GM18873 (cell line): ENCODE measurements around the gene SYNJ1.

Experiments used
- ATAC-seq: cut with Tn5 transposase; IDR thresholded peaks from one replicate; pipeline ENCODE4 v1.9.1; 2021; ENCODE audit warnings: mild to moderate bottlenecking, moderate library complexity, moderate number of reproducible peaks; ENCODE audit not compliant: unreplicated experiment, low FRiP score

SYNJ1 gene

DNA sequence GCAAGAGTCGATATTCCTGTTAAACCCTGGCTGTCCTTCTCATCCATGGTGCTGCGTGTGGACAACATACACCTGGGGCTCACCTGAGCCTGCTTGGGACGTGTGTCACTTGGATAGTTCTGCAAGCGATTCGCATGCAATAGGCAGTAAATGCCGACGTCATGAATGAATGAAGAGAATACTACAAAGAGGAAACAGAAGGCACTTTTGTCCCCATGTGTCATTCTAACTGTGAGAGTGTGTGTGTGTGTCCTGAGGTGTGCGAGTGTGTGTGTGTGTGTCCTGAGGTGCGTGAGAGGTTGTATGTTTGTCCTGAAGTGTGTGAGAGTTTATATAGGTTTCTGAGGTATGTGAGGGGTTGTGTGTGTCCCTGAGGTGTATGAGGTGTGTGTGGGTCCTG lies 141.8 kb downstream of the SYNJ1 start:
- ATAC-seq = no peak

DNA sequence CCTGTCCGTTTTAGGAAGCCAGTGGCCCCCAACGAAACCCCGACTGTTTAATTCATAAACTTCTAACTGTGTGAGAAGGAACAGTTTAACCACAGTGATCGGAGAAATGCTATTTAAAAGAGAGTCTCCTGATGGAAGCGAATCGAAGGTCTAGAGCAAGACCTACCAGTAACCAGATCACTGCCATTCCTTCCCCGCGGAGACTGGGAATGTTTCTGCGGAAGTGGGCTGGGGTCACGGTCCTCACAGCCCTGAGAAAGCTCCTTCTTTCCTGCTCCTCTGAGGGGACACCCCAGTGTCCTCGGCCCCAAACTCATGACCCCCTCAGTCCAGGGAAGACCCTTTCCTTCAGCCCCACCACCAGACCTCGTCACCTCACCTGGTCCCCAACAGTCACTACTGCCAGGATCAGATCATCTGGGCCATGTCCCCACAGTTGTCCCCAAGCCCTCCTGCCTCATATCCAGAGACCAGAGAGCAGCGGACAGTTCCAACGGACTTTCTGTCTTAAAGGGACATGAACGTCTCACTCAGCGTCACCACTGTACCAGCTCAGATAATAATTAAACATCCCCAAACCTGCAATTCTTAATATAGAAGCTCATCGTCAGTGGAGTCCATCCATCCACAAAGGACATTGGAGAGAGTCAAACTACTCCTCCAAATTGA lies 142.6 kb downstream of the SYNJ1 start, which contains the start of gene TCP10L:
TSS of gene TCP10L (minus strand) at position 482 of the 669 bp plus-strand sequence. CDS start 1,219 bp downstream, outside the sequence.
- ATAC-seq = no peak

DNA sequence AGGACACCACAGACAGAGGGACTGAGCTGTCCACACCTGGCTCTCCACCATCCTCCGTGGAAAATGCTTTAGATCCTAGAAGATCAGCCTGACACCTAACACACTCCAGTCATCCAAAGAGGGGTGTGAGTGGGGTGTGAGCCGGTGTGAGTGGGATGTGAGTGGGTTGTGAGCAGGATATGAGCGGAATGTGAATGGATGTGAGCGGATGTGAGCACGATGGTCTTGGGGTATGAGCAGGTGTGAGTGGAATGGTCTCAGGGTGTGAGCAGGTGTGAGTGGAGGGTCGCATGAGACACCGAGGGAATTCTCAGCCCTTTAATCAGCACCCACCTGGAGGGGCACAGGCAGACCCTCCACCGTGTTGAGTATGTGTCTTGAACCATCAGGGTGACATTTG lies 143.3 kb downstream of the SYNJ1 start:
- no peak for ATAC-seq

DNA sequence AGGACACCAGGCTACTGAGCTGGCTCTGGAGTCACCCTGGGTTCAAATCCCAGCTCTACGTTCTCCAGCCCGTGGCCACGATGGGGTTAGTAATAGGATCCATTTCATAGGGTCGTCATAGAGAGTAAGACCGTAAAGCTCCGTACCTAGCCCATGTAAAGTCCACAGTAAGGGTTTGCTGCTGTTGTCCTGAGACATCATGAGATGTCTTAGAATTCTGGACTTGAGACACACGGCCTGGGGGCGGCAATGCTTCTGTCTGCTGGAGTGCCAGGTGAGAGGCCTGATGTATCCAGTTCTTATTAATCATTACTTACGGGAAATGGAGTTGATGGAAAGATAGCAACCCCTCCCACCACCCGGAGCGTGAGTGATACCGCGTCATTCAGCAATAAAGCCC lies 146.1 kb downstream of the SYNJ1 start:
- no peak for ATAC-seq

DNA sequence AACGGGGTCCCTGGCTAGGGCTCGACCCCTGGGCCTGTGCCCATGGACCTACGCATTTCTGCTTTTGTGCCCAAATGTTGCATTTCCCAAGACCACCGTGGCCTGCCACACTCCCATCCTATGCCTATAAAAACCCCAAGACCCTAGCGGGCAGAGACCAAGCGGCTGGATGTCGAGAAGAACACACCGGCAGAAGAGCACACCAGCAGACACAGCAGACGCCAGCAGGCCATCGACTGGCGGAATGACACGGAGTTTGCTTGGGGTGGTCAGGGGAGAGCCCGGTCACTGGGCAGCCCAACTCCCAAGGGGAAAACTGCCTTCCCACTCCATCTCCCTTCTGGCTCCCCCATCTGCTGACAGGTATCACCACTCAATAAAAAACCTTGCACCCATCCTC lies 146.9 kb downstream of the SYNJ1 start:
- ATAC-seq = no peak
